HL-60 (cell line): ENCODE measurements around the gene PCSK2.

Experiments used
- DNase-seq, 2 experiments: peaks; one replicate each; pipeline ENCODE4 v3.0.0-alpha.2; 2010 to 2020; ENCODE audit warnings: low read depth in 1 of 2, low spot score in 1 of 2
- H3K27ac ChIP-seq: fragments of 250-450 bp; sonication (Bioruptor Pico); replicated peaks from 2 replicates; pipeline ENCODE4 v1.5.1; 2020; ENCODE audit warnings: mild to moderate bottlenecking, moderate library complexity
- H3K27me3 ChIP-seq: fragments of 250-450 bp; sonication (Bioruptor Pico); 2 replicates; pipeline ENCODE4 v1.5.1; 2021; ENCODE audit warnings: mild to moderate bottlenecking, moderate library complexity; ENCODE audit not compliant: insufficient read depth, poor library complexity, severe bottlenecking
- H3K4me3 ChIP-seq: replicated peaks from 2 replicates; pipeline ENCODE4 v1.5.1; 2011; ENCODE audit warnings: mild to moderate bottlenecking, control low read depth, low read length; ENCODE audit not compliant: insufficient read depth
- GABPA ChIP-seq: IDR thresholded peaks from 2 replicates; pipeline ENCODE4 v1.6.1; 2012; ENCODE audit warnings: low read depth
- POLR2AphosphoS5 ChIP-seq: IDR thresholded peaks from 2 replicates; pipeline ENCODE4 v1.6.1; 2012; ENCODE audit warnings: low read depth
- SPI1 ChIP-seq: IDR thresholded peaks from 2 replicates; pipeline ENCODE4 v1.6.1; 2012; ENCODE audit warnings: low read depth, mild to moderate bottlenecking, borderline replicate concordance
- long read RNA-seq: library from polyadenylated mRNA; unstranded; transcript quantifications from one replicate; pipeline ENCODE4 v2.0.0, GENCODE V29; 2020
- TF ChIP-seq, protein P1 (sequence below): IDR thresholded peaks from 2 replicates; pipeline ENCODE4 v1.6.1; 2012; ENCODE audit warnings: low read depth; ENCODE audit not compliant: insufficient replicate concordance
- TF ChIP-seq, protein P2 (sequence below): IDR thresholded peaks from one replicate; pipeline ENCODE4 v1.5.1; 2011; ENCODE audit warnings: low read length, control low read depth, inconsistent platforms; ENCODE audit not compliant: insufficient read depth

Gene PCSK2, protein sequence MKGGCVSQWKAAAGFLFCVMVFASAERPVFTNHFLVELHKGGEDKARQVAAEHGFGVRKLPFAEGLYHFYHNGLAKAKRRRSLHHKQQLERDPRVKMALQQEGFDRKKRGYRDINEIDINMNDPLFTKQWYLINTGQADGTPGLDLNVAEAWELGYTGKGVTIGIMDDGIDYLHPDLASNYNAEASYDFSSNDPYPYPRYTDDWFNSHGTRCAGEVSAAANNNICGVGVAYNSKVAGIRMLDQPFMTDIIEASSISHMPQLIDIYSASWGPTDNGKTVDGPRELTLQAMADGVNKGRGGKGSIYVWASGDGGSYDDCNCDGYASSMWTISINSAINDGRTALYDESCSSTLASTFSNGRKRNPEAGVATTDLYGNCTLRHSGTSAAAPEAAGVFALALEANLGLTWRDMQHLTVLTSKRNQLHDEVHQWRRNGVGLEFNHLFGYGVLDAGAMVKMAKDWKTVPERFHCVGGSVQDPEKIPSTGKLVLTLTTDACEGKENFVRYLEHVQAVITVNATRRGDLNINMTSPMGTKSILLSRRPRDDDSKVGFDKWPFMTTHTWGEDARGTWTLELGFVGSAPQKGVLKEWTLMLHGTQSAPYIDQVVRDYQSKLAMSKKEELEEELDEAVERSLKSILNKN
- long read RNA-seq, result 0 reads

DNA sequence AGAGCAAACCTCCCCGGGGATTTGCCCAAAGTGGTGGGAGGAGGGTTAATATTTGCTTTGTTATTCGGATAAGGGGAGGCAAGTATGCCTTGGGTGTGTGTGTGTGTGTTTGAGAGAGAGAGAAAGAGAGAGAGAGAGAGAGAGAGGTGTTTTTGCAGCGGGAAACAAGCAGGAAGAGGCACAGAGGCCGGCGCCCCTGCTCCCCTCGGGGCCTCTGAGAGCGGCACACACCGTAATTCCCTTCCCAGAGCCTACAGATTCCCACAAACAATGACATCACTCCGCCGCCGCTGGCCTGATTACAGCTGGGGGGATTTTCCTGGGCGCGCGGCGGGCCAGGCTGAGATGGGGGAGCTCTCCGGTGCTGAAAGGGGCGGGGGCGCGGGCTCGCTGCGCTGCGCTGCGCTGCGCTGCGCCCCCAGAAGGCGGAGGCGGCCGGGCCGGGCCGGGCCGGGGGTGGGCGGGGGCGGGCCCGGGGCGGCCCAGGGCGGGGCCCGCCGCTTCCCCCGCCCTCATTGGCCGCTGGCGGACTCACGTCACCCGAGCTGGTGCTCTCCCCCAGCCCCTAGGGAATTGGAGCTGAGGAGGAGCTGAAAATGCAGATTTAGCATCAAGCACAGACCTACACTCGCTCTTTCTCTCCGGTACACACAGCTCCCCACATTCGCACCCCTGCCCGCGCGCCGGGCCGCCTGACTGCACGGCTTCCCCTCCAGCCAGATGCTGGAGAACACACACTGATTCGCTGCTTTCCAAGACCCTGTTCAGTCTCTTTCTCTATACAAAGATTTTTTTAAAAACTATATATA lies at the start of gene PCSK2:
Gene PCSK2 (plus strand): TSS at position 631 of the 809 bp plus-strand sequence. CDS start 266 bp downstream, outside the sequence.
- Histone ChIP-seq H3K27me3 (peaks cover 38% of the 10 kb centered on the region), H3K4me3 (no peak within 1 kb of the TSS), H3K27ac (no peak within 1 kb of the TSS)
- no peak for TF ChIP-seq SPI1
- TF ChIP-seq, protein P1, sequence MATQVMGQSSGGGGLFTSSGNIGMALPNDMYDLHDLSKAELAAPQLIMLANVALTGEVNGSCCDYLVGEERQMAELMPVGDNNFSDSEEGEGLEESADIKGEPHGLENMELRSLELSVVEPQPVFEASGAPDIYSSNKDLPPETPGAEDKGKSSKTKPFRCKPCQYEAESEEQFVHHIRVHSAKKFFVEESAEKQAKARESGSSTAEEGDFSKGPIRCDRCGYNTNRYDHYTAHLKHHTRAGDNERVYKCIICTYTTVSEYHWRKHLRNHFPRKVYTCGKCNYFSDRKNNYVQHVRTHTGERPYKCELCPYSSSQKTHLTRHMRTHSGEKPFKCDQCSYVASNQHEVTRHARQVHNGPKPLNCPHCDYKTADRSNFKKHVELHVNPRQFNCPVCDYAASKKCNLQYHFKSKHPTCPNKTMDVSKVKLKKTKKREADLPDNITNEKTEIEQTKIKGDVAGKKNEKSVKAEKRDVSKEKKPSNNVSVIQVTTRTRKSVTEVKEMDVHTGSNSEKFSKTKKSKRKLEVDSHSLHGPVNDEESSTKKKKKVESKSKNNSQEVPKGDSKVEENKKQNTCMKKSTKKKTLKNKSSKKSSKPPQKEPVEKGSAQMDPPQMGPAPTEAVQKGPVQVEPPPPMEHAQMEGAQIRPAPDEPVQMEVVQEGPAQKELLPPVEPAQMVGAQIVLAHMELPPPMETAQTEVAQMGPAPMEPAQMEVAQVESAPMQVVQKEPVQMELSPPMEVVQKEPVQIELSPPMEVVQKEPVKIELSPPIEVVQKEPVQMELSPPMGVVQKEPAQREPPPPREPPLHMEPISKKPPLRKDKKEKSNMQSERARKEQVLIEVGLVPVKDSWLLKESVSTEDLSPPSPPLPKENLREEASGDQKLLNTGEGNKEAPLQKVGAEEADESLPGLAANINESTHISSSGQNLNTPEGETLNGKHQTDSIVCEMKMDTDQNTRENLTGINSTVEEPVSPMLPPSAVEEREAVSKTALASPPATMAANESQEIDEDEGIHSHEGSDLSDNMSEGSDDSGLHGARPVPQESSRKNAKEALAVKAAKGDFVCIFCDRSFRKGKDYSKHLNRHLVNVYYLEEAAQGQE, result peak; percentile 82
- DNase-seq, result no peak

DNA sequence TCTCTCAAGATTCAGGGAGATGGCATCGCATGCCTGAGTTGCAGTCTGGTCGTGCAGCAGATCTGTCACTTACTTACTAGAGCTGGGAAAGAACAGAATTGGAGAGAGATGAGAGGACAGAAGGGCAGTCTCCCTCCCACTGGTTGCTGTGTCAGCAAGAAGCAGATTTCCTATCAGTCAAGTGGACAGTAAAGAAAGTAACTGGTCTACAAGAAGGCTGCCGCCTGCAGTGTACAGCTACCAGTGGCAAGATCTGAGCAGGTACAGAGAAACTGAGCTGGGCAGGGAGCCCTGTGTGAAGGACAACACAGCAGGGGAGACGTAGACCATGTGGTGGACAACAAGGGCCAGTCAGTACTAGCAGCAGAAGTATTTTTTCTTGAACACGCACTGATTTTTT lies 49.5 kb upstream of the PCSK2 start:
- Histone ChIP-seq H3K27ac (no peak overlapping the region), H3K4me3 (no peak overlapping the region), H3K27me3 (no peaks in the 10 kb centered on the region)
- no peak for TF ChIP-seq SPI1
- no peak for DNase-seq

DNA sequence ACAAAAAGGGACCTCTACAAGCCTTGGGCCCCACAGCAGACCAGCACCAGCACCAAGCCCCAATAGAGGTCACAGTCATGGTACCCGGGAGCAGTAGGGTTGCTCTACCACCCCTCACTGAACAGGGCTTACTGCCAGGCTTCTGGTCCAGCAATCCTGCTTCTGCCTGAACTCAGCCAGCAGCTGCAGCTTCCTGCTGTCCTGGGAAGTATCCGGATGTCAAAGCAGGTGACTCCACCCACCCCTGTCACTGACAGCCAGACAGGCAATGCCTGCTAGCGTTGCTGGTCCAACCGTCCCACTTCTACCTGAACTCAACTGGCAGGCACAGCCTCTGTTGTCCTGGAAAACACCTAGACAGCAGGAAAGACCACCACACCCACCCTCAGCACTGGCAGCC lies 47.0 kb upstream of the PCSK2 start:
- Histone ChIP-seq H3K4me3 (no peak overlapping the region), H3K27ac (no peak overlapping the region), H3K27me3 (no peaks in the 10 kb centered on the region)
- TF ChIP-seq, protein P1, result no peak
- TF ChIP-seq SPI1 (no peak), GABPA (no peak)
- no peak for DNase-seq

DNA sequence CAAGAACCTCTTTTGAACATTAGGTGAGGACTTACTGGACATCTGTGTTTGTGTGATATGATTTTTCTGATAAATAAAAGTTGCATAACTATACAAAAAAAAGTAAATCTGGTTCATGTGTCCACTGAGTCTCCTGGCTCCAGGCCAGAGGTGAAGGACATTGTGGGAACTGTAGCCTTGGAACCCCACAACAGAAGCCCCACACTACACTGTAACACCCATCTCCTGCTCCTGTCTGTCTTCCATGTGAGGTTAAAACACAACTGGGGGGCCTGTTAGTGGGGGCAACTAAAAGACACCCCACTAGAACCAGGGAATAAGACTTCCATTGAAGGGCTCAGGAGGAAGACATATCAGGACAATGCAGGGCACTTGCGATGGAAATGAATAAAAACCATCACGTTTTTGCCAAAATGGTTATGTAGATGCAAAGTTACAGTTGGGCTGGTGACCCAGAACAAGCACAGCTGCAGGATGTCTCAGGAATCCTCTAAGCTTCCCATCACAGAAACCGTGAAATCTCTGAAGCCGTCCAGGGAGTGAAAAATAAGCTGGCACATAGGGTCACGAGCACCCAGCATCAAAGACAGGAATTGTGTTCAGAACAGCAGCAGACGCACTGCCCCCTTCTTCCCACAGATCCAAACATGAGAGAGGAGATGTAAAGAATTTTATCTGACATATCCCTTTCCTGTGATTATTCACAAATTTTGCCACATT lies 36.7 kb upstream of the PCSK2 start:
- Histone ChIP-seq H3K27ac (no peak overlapping the region), H3K4me3 (no peak overlapping the region), H3K27me3 (no peaks in the 10 kb centered on the region)
- TF ChIP-seq, protein P2, sequence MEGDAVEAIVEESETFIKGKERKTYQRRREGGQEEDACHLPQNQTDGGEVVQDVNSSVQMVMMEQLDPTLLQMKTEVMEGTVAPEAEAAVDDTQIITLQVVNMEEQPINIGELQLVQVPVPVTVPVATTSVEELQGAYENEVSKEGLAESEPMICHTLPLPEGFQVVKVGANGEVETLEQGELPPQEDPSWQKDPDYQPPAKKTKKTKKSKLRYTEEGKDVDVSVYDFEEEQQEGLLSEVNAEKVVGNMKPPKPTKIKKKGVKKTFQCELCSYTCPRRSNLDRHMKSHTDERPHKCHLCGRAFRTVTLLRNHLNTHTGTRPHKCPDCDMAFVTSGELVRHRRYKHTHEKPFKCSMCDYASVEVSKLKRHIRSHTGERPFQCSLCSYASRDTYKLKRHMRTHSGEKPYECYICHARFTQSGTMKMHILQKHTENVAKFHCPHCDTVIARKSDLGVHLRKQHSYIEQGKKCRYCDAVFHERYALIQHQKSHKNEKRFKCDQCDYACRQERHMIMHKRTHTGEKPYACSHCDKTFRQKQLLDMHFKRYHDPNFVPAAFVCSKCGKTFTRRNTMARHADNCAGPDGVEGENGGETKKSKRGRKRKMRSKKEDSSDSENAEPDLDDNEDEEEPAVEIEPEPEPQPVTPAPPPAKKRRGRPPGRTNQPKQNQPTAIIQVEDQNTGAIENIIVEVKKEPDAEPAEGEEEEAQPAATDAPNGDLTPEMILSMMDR, result no peak
- TF ChIP-seq POLR2AphosphoS5, result no peak
- TF ChIP-seq SPI1, result no peak
- TF ChIP-seq GABPA, result no peak
- TF ChIP-seq, protein P1, result no peak
- DNase-seq, result no peak
